GM12891 (cell line): ENCODE data around the gene CADM4.

Experiments used
- PAX5 ChIP-seq: IDR thresholded peaks from 2 replicates; pipeline ENCODE4 v1.6.1; 2011; ENCODE audit warnings: low read length, moderate library complexity, mild to moderate bottlenecking; ENCODE audit not compliant: insufficient read depth, severe bottlenecking
- POLR2A ChIP-seq: IDR thresholded peaks from 2 replicates; pipeline ENCODE4 v1.6.1; 2011; ENCODE audit warnings: low read depth, low read length, control low read depth
- POLR2AphosphoS5 ChIP-seq: IDR thresholded peaks from 2 replicates; pipeline ENCODE4 v1.6.1; 2011; ENCODE audit warnings: low read depth, low read length, control low read depth
- POU2F2 ChIP-seq: IDR thresholded peaks from 2 replicates; pipeline ENCODE4 v1.6.1; 2011; ENCODE audit warnings: low read depth, mild to moderate bottlenecking, control low read depth, low read length, moderate library complexity
- SPI1 ChIP-seq: IDR thresholded peaks from 2 replicates; pipeline ENCODE4 v1.6.1; 2011; ENCODE audit warnings: low read depth, low read length, control low read depth
- TAF1 ChIP-seq: IDR thresholded peaks from 2 replicates; pipeline ENCODE4 v1.6.1; 2011; ENCODE audit warnings: low read depth, low read length, control low read depth

DNA sequence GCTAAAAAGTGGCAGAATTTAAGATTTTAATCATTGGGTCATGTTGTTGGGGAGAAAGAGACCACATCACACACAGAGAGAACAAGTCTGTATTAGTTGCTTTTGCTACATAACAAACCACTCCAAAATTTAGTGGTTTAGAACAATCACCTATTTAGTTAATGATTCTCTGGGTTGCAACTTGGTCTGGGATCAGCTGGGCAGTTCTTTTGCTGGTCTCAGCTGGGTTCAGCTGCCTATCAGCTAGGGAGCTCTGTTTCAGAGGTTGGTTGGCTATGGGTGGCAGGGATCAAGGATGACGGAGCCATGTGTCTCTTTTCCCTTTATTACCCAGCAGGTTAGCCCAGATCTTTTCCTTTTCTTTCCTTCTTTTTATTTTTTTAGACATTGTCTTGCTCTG is 55.2 kb downstream of the CADM4 start:
- TF ChIP-seq POLR2AphosphoS5, result no peak
- TF ChIP-seq POLR2A, result no peak
- no peak for TF ChIP-seq TAF1
- no peak for TF ChIP-seq PAX5
- no peak for TF ChIP-seq POU2F2
- TF ChIP-seq SPI1, result no peak
